Panc1 (cell line): ENCODE data around the gene ELL2.

Experiments used
- POLR2AphosphoS5 ChIP-seq: IDR thresholded peaks from 2 replicates; pipeline ENCODE4 v1.6.1; 2012; ENCODE audit warnings: mild to moderate bottlenecking, low read depth, low read length, moderate library complexity
- REST ChIP-seq, 2 experiments: IDR thresholded peaks; 2 replicates each; pipeline ENCODE4 v1.6.1; 2011 to 2012; ENCODE audit warnings: low read depth in 2 of 2, control low read depth in 1 of 2, low read length in 1 of 2, mild to moderate bottlenecking in 1 of 2, moderate library complexity in 1 of 2; ENCODE audit not compliant: insufficient read depth in 1 of 2

DNA sequence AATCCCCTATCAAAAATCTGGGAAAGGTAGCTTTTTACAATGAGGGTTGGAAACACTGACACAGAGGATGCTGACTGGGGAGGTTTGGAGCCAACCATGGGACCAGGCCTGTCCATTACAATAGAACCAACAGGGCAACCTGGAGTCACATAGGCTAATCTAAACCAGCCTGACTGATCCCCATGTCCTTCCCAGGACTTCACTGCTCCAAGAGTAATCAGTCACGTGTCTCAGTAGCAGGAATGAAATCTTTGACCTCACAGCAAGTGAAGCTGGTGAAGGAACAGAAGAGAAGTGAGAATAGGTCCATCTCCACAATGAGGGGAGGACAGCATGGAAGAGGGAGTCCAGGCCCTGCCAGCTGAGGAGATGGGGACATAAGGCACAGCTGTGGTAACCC, 123.1 kb downstream of the ELL2 start:
- no peak for TF ChIP-seq REST (IDR thresholded peaks at IDR 0.05; ENCODE audit: insufficient read depth in 1 of 2, low read depth in 2 of 2, low read length in 1 of 2)
- TF ChIP-seq POLR2AphosphoS5 = no peak
